Measurements from ENCODE around the gene CACNA1C. TPM values are rescaled to one million over a fixed set of nuclear protein-coding genes. Genes with fewer than 3 reads are reported as not detected.
A peak's percentile ranks its signal among the peaks of the same experiment; 100 is the strongest.

CACNA1C gene
- total RNA-seq, 4 donors from 2014 or later: 1.5 to 13.5 (median 2.1) TPM

DNA sequence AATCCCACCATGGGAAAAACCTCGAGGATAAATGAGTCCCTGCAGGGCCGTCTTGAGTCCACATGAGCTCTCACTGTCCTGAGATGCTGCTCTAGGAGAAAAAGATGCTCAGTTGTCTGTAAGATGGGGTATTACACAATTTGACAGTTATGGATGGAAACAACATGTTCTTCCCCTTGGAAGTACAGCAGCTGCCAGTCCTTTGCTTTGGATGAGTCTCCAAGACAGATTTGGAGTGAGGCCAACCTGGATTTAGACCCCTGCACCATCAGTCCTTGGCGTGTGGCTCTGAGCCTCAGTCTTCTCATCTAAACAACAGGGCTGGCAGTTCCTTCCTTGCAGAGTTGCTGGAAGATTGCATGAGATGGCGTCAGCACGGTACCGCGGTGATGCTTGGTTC, 432.9 kb downstream of the CACNA1C start:
- 19 to 48% methylated on average over 3 to 4 of the region's 7 CpGs for WGBS, 2 donors
- Histone ChIP-seq H3K36me3 (no peaks in the 10 kb centered on the region), H3K27me3 (no peaks in the 10 kb centered on the region), H3K27ac (no peak overlapping the region), H3K4me3 (no peak overlapping the region), H3K9me3 (no peaks in the 10 kb centered on the region), H3K4me1 (peaks cover 0 to 24% (median 0%) of the 10 kb centered on the region in 3 donors)
- intact Hi-C loops (cut with DNase I): no loop called here
- no peak for DNase-seq
- no peak for TF ChIP-seq POLR2A (IDR thresholded peaks at IDR 0.05)
- TF ChIP-seq, protein P1, sequence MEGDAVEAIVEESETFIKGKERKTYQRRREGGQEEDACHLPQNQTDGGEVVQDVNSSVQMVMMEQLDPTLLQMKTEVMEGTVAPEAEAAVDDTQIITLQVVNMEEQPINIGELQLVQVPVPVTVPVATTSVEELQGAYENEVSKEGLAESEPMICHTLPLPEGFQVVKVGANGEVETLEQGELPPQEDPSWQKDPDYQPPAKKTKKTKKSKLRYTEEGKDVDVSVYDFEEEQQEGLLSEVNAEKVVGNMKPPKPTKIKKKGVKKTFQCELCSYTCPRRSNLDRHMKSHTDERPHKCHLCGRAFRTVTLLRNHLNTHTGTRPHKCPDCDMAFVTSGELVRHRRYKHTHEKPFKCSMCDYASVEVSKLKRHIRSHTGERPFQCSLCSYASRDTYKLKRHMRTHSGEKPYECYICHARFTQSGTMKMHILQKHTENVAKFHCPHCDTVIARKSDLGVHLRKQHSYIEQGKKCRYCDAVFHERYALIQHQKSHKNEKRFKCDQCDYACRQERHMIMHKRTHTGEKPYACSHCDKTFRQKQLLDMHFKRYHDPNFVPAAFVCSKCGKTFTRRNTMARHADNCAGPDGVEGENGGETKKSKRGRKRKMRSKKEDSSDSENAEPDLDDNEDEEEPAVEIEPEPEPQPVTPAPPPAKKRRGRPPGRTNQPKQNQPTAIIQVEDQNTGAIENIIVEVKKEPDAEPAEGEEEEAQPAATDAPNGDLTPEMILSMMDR (IDR thresholded peaks at IDR 0.05): no peak

DNA sequence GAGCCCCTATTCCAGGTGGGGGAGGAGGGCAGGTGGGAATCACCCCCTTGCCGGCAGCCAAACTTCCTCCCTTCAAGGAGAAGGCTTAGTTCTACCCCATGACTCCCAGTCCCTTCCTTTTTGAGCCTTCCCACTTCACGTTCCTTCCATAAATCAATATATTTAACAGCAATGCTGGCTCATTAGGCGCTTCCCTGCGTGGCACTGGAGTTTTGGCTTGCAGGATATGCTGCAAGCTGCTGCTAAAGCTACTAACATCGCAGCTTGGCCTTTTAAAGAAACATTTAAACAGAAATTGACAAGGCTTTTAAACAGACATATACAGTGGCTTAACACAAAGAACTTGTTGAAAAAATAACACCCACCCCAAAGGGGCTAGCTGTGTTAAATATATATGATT, 434.0 kb downstream of the CACNA1C start:
- H3K9me3 ChIP-seq: no peaks in the 10 kb centered on the region
- intact Hi-C loops (cut with DNase I): no loop called here
- no peaks in the 10 kb centered on the region for H3K36me3 ChIP-seq
- no peak for TF ChIP-seq POLR2A (IDR thresholded peaks at IDR 0.05)
- TF ChIP-seq, protein P1 (IDR thresholded peaks at IDR 0.05): no peak
- no peaks in the 10 kb centered on the region for H3K27me3 ChIP-seq
- H3K4me1 ChIP-seq: peaks cover 0 to 34% (median 0%) of the 10 kb centered on the region in 3 donors
- no peak overlapping the region for H3K4me3 ChIP-seq
- H3K27ac ChIP-seq: peak overlapping the region in 2 of 4 donors; percentile 21 to 30
- WGBS, 2 donors: 50 to 62% methylated on average over 5 of the region's 5 CpGs
- no peak for DNase-seq

DNA sequence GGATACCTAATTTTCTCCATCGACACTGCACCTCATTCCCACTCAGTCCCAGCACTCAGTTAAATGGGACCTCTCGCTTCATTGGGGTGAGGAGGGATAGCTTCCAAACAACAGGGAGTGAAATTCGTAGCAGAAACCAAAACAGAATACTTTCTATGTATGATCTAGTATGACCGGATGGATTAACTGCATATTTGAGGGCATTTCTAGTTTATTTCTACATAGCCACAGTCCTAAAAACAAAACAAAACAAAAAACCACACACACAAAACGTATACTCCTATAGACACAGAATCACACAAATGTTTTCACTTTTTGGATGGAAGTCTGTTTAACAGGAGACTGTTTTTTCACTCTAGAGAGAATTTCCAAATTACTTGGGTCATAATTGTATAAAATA, 434.5 kb downstream of the CACNA1C start:
- Histone ChIP-seq H3K36me3 (no peaks in the 10 kb centered on the region), H3K27me3 (no peaks in the 10 kb centered on the region), H3K27ac (peak overlapping the region in 1 of 4 donors; percentile 2), H3K4me3 (no peak overlapping the region), H3K9me3 (no peaks in the 10 kb centered on the region), H3K4me1 (peaks cover 0 to 35% (median 0%) of the 10 kb centered on the region in 3 donors)
- intact Hi-C loops (cut with DNase I): no loop called here
- TF ChIP-seq, protein P1 (IDR thresholded peaks at IDR 0.05): no peak
- TF ChIP-seq POLR2A (IDR thresholded peaks at IDR 0.05): no peak
- WGBS, 2 donors: 62 to 75% methylated on average over 5 of the region's 5 CpGs
- no peak for DNase-seq

DNA sequence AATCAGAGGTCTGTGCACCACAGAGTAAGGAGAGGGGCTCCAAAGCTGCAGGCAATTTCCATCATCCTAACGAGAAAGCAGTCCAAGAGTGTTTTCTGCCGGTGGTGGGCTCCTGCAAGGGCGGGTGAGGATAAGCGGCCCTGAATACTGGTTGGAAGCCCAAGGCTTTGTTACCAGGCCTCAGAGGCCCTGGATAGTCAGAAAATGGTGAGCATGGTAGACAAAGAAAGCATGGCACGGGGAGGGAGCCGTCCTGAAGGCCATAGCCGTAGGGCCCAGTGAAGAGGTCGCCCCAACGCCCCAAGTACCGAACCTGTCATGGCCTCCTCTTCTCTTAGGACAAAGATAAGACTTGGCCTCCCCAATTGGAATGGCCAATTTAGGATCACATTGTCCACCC, 435.3 kb downstream of the CACNA1C start:
- peaks cover 0 to 41% (median 0%) of the 10 kb centered on the region in 3 donors for H3K4me1 ChIP-seq
- H3K27ac ChIP-seq: no peak overlapping the region
- intact Hi-C loops (cut with DNase I): no loop called here
- no peak for DNase-seq
- H3K27me3 ChIP-seq: no peaks in the 10 kb centered on the region
- H3K36me3 ChIP-seq: no peaks in the 10 kb centered on the region
- 85 to 92% methylated on average over 4 to 10 of the region's 10 CpGs for WGBS, 2 donors
- no peaks in the 10 kb centered on the region for H3K9me3 ChIP-seq
- H3K4me3 ChIP-seq: no peak overlapping the region
- TF ChIP-seq, protein P1 (IDR thresholded peaks at IDR 0.05): no peak
- TF ChIP-seq POLR2A (IDR thresholded peaks at IDR 0.05): no peak

DNA sequence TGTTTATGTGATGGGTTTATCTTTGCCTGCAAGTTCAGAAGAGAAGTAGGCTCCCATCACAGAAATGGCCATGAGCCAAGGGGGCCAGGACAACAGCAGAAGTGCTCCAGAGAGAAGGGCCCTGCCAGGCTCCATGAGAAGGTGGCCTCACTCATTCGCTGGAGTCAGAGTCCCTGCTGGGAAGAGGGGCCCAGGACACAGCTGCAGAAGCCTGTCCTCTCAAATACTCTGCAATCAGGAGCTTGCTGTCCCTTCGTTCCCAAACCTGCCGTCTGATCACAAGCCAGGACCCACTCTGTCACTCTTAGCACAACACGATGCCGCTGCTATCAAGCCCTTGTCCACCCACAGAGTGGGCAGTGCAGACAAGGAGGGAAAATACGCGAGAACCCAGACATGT, 435.8 kb downstream of the CACNA1C start:
- Histone ChIP-seq H3K4me1 (peaks cover 0 to 45% (median 1%) of the 10 kb centered on the region in 3 donors), H3K36me3 (no peaks in the 10 kb centered on the region), H3K4me3 (no peak overlapping the region), H3K27ac (no peak overlapping the region), H3K27me3 (no peaks in the 10 kb centered on the region), H3K9me3 (no peaks in the 10 kb centered on the region)
- intact Hi-C loops (cut with DNase I): no loop called here
- DNase-seq: no peak
- WGBS, 2 donors: 80 to 88% methylated on average over 6 to 7 of the region's 7 CpGs
- TF ChIP-seq, protein P1 (IDR thresholded peaks at IDR 0.05): no peak
- no peak for TF ChIP-seq POLR2A (IDR thresholded peaks at IDR 0.05)

Measured in esophagus squamous epithelium (tissue), 5 donors.